Measurements from ENCODE around the gene SPDYE18.
A peak's percentile ranks its signal among the peaks of the same experiment; 100 is the strongest.
"Not testable (repeated sequence)": the region's sequence is repeated elsewhere in the genome, so short reads cannot be mapped to it uniquely, and the experiment has no call there.

Gene SPDYE18

GRCh38 chr7:77010074-77010680 lies 52.2 kb downstream of the SPDYE18 start:
- peak overlapping the region; percentile 52 for H3K27ac ChIP-seq
- peak; percentile 36 for DNase-seq (ENCODE audit: low spot score)
- POLR2A ChIA-PET (ENCODE audit: low non-redundant PET); CTCF ChIA-PET: not testable (repeated sequence)

GRCh38 chr7:77008000-77008399 lies 54.4 kb downstream of the SPDYE18 start:
- H3K27ac ChIP-seq = peak overlapping the region; percentile 48
- POLR2A ChIA-PET (ENCODE audit: low non-redundant PET); DNase-seq (ENCODE audit: low spot score): not testable (repeated sequence)
- CTCF ChIA-PET = interaction anchor here (0.7 kb wide), 1 partner anchor 358 kb away, joined by 6 read pairs; no protein-coding TSS in a partner anchor

- DNase-seq (ENCODE audit: low spot score); POLR2A ChIA-PET (ENCODE audit: low non-redundant PET); CTCF ChIA-PET: not testable (repeated sequence)
- H3K27ac ChIP-seq = peak overlapping the region; percentile 82
Measured at GRCh38 chr7:77006127-77007110, 55.9 kb downstream of the SPDYE18 start.

- POLR2A ChIA-PET (ENCODE audit: low non-redundant PET); H3K27ac ChIP-seq; CTCF ChIA-PET; DNase-seq (ENCODE audit: low spot score): not testable (repeated sequence)
Measured at GRCh38 chr7:77005461-77006057, 56.8 kb downstream of the SPDYE18 start.

- DNase-seq (ENCODE audit: low spot score); CTCF ChIA-PET; POLR2A ChIA-PET (ENCODE audit: low non-redundant PET): not testable (repeated sequence)
- peak overlapping the region; percentile 40; the same call in 1 of the 2 replicates for H3K27ac ChIP-seq
Measured at GRCh38 chr7:77004151-77004550, 58.2 kb downstream of the SPDYE18 start.

- DNase-seq (ENCODE audit: low spot score); CTCF ChIA-PET; H3K27ac ChIP-seq; POLR2A ChIA-PET (ENCODE audit: low non-redundant PET): not testable (repeated sequence)
Measured at GRCh38 chr7:77003241-77003640, 59.1 kb downstream of the SPDYE18 start.

GRCh38 chr7:77002678-77003233 lies 59.6 kb downstream of the SPDYE18 start:
- CTCF ChIA-PET; H3K27ac ChIP-seq; DNase-seq (ENCODE audit: low spot score); POLR2A ChIA-PET (ENCODE audit: low non-redundant PET): not testable (repeated sequence)

- CTCF ChIA-PET; POLR2A ChIA-PET (ENCODE audit: low non-redundant PET); DNase-seq (ENCODE audit: low spot score); H3K27ac ChIP-seq: not testable (repeated sequence)
Measured at GRCh38 chr7:77002104-77002503, 60.3 kb downstream of the SPDYE18 start.

Data from RWPE1 (cell line).